ENCODE measurements around the gene MEOX1.
A peak's percentile ranks its signal among the peaks of the same experiment; 100 is the strongest.

GRCh38 chr17:43671031-43671692 lies 9.4 kb upstream of the MEOX1 start:
- TF ChIP-seq, protein P1, sequence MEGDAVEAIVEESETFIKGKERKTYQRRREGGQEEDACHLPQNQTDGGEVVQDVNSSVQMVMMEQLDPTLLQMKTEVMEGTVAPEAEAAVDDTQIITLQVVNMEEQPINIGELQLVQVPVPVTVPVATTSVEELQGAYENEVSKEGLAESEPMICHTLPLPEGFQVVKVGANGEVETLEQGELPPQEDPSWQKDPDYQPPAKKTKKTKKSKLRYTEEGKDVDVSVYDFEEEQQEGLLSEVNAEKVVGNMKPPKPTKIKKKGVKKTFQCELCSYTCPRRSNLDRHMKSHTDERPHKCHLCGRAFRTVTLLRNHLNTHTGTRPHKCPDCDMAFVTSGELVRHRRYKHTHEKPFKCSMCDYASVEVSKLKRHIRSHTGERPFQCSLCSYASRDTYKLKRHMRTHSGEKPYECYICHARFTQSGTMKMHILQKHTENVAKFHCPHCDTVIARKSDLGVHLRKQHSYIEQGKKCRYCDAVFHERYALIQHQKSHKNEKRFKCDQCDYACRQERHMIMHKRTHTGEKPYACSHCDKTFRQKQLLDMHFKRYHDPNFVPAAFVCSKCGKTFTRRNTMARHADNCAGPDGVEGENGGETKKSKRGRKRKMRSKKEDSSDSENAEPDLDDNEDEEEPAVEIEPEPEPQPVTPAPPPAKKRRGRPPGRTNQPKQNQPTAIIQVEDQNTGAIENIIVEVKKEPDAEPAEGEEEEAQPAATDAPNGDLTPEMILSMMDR (IDR thresholded peaks at IDR 0.05): no peak
- TF ChIP-seq POLR2AphosphoS5 (IDR thresholded peaks at IDR 0.05): peak; percentile 66

Data from prostate gland (tissue), 2 donors.